Stimulated activated naive CD4-positive, alpha-beta T cell (primary cell): ENCODE measurements around the gene ACYP2.
"Not testable (repeated sequence)": the region's sequence is repeated elsewhere in the genome, so short reads cannot be mapped to it uniquely, and the experiment has no call there.

Source experiments
- DNase-seq, 6 experiments: peaks; one replicate each; lab custom pipeline; 2025; lab: John Stamatoyannopoulos, UW

The ACYP2 gene

DNA sequence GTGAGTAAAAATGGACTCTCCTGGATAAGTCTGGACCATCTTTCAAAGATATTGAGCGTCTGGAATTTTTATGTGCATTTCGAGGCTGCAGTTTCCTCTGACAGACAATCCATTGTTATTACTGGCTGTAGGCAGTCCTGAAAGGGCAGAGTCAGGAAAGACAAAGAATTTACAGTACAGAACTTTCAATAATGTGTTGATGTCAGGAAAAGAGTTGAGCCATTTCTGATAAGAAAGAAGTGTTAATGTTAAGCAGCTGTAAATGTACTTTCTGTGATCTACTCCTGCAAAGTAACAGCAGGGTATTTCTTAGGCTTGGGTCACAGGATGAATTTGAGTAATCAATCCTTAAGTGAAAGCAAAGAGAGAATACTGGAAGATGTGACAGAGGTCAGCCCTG lies 110.8 kb downstream of the ACYP2 start:
- DNase-seq: no peak

DNA sequence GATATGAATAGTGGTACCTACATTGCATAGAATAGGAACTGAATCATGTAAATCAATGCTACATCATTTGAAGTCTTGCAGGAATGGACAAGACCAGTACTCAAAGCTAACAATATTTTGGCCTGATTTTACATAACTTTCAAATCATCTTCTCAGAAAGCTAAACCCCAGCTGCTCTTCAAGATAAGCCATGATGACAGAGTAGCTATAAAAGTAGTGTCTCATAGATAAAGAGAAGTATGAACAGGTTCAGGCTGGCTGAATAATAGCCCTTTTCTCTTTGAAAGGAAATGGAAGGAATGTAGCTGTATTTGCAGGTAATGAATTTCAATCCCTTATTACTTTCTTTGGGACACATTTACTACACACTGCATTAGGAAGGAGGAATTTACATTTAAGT lies 112.4 kb downstream of the ACYP2 start:
- DNase-seq: no peak

DNA sequence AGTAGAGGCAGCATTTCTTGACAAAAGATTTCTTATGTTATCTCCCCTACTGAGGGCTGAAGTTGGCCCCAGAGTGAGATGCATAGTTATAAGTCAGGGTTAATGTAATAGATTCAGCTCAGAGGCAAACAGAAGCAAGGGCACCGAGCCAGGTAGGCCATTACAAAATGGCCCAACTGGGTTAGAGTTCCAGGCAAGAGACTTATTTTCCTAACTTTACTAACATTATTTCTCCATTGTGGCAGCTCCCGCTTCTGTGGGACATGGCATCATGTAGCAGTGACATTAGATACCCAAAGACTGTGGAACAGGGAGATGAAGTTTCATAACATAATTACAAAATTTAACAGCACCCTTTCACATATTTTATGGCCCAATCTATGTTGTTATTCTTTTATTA lies 113.5 kb downstream of the ACYP2 start:
- DNase-seq: no peak

DNA sequence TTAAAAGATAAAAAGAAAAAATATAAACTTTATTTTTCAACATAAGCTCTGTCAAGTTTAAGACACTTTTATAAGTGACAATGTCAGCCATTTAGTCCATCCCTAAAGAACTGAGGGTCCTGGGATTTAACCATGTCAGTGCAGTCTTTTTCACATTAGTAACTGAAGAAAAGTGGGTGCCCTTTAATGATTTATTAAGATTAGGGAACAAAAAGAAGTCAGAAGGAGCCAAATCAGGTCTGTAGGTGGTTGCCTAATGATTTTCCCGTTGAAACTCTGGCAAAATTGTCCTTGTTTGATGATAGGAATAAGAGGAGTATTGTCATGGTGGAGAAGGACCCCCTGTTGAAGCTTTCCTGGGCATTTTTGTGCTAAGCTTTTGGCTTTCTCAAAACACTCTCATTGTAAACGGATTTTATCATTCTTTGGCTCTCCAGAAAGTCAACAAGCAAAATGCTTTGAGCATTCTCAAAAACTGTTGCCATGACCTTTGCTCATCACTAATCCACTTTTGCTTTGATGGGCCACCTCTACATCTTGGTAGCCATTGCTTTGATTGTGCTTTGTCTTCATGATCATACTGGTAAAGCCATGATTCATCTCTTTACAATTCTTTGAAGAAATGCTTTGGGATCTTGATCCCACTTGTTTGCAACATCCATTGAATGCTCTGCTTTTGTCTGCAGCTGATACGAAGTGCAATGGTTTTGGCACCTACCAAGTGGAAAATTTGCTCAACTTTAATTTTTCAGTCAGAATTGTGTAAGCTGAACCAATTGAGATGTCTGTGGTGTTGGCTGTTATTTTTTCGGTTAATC lies 118.6 kb downstream of the ACYP2 start:
- DNase-seq: no peak

DNA sequence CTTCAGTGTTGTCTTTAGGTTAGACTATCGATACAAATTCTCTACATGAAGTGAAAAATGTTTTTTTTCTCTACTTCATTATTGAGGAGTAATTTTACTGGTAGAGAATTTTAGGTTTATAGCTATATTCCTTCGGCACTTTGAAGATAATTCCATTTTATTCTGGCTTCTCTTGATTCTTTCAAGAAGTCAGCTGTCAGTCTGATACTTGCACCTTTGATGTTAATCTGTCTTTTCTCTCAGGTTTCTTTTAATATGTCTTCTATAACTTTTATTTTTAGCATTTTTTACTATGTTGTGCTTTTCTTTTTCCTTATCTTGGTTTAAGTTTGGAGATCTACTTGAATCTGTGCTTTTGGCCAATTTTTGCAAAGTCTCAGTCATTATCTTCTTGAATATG lies 122.0 kb downstream of the ACYP2 start:
- DNase-seq: no peak

DNA sequence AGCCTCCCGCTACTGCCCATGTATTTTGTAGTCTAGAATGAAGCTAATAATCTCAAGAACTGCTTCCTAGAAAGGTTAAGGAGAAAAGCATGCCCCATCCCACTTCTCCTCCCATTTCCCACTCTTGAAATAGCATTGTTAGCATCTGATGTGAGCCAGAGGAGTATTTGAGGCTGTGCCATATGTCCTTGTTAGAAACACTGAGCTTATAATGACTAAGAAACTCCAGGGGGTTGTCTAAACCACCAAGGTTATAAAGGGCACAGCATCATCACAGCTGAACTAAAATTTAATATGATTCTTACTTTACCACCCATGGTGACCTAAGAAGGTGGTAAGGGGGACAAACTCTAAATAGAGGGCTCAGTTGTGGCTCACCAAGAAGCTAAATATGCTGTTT lies 124.0 kb downstream of the ACYP2 start:
- DNase-seq: no peak

DNA sequence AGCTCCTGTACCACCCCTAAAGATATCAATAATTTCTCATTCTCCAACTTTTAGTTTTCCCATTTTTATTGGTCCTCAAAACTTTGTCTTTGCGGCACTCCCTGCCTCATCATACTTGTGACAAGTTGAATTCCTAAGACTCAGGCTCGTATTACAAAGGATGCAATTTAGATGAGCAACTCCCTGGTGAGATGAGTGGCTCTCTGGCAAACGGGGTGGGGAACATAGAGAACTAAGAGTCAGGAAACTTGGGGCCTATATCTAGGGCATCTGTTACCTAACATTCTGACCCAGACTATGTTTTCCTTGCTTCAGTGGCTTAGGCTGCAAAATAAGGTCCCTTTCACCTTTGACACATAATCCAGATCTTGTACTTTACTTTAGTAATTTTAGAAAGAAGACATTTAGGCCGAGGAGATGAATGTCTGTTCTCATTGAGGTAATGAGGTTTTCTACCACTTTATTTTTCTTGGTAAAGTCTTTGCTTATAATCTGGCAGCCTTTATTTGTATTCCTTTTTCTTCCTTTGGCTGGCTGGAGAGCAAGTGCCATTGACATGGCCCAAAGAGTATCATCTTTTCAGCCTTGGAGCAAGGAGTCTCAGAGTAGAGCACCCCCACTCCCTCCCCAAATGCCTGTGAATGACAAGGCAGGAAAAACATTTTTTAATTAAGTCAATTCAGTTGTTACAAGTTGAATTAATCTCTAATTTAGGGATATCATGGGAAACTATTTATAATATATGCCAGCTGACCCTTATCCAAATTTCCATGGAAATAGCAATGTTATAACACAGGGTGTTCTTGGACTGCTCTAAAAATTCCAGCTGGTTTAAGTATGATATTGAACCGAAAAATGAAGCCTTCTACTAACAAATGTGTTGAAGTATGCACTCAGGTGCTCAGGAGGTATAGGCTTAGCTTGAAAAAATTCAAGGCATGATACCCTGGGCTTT lies 125.4 kb downstream of the ACYP2 start:
- no peak for DNase-seq

DNA sequence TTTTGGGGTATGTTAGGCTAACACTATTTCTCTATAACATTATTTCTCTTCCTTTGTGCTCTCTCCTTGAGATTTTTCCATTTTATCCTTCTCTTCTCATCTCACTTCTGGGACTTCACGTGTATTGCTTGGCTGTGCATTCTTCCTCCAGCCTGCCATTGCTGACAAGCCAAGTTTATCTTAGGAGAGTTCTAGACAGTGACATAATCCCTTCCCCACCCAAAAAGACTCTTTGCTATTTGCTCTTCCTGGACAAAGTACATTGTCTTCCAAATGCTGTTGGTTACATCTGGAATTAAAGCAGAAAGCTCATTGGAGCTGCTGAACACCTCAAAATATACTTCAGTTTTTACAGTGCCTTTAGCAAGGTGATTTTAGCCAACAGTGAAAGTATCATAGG lies 131.7 kb downstream of the ACYP2 start:
- no peak for DNase-seq

DNA sequence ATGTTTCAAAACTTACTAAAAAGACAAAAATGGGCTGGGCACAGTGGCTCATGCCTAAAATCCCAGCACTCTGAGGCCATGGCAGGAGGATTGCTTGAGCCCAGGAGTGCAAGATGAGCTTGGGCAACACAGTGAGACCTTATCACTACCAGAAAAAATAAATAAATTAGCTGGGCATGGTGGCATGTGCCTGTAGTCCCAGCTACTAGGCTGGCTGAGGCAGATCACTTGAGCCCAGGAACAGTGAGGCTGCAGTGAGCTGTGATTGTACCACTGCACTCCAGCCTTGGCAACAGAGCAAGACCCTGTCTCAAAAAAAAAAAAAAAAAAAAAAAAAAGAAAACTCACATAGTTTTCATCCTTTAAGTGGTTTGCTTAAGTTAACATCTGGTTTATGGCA lies 134.2 kb downstream of the ACYP2 start:
- DNase-seq: no peak

DNA sequence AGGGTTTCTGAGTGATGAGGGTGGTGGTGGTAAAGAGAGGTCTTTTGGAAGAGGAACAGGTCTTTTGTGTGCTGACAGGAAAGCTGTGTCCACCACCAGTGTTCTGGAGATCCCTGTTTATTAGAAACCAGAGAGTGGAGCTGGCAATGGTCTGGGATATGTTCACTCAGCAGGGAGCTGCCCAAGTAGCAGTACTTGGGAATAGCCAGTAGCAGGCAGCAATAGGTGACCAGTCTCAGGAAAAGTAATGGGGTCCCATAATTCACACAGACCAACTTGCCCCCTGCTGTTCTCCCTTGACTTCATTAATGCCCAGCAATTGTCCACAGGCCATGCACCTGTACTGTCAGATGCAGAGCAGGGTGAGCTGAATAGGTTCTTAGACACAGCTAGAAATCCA lies 138.8 kb downstream of the ACYP2 start:
- DNase-seq: no peak

DNA sequence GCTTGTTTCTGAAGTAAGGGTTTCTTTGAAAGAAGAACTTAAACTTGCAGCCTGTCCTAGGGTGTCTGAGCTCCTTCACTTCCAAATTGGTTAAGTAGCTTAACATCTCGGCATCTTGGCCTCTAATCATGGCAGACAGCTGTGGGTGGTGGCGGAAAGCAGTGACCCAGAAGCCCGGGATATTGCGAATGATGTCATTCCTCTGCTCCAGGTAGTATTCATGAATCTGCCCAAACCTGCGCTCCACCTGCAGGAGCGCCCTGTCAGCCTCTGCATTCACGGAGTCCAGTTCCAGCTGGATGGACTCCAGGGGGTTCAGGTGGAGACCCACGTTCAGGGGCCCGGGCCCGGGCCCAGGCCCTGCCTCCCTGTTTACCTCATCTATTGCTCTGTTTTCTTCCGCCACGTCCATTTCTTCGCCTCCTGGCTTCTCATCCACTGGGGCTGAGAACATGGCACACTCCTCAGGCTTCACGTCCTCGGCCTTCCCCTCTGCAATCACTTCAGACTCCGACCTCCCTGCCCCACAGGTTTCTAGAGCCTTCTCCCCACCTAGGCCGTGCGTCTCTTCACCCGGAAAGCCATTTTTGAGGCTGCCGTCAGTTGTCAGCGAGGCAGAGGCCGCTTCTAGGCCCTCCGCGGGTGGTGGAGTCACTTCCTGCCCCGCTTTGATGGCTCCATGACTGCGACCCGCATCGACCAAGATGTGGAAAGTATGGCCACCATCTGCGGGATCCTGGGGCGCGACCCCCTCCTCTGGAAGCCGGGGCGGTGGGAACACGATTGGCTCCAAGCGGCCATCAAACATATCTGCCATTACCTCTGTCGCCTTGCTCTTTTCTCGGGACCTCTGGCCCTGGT lies 140.0 kb downstream of the ACYP2 start:
- no peak for DNase-seq

DNA sequence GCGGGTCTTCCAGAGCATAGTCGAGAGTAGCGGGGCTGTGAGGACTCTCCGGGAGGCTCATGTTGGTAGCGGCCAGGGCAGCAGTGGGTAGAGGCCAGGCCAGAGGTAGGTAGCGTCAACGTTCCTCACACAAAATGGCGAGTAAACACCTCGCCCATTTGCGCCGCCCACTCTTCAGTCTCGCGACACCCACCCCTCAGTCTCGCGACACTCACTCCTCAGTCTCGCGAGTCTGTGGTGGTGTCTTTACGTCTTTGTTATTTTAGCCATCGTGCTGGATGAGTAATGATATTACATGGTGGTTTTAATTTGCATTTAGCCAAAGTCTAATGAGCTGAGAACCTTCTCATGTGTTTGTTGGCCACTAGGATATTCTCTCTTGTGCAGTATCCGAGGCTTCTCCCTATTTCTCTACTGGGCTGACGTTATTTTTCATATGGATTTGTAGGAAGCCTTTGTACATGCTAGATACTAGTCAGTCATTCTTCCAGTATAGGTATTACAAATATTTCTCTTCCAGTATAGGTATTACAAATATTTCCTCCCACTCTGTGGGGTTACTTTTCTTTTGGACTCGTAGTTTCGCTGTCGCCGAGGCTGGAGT lies 140.8 kb downstream of the ACYP2 start, which contains the start of gene TSPYL6:
TSPYL6 (minus strand) TSS at position 139 of the 604 bp plus-strand sequence; CDS start at position 61, 78 bp downstream.
- DNase-seq: no peak

DNA sequence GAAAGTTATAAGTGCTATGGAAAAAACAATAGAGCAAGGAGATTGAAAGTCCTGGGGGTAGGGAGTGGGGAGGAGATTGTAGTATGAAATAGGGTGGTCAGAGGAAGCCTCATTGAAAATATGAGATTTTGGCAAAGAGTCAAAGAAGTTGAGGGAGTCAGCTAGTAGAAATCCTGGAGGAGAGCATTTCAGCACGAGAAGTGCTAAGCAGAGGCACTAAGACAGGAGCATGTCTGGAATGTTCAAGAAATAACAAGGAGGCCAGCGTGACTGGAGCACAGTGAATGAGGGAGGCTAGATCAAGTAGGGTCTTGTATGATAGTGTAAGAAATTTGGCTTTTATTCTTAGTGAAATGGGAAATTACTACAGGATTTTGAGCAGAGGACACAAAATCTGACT lies 142.8 kb downstream of the ACYP2 start:
- DNase-seq: no peak

DNA sequence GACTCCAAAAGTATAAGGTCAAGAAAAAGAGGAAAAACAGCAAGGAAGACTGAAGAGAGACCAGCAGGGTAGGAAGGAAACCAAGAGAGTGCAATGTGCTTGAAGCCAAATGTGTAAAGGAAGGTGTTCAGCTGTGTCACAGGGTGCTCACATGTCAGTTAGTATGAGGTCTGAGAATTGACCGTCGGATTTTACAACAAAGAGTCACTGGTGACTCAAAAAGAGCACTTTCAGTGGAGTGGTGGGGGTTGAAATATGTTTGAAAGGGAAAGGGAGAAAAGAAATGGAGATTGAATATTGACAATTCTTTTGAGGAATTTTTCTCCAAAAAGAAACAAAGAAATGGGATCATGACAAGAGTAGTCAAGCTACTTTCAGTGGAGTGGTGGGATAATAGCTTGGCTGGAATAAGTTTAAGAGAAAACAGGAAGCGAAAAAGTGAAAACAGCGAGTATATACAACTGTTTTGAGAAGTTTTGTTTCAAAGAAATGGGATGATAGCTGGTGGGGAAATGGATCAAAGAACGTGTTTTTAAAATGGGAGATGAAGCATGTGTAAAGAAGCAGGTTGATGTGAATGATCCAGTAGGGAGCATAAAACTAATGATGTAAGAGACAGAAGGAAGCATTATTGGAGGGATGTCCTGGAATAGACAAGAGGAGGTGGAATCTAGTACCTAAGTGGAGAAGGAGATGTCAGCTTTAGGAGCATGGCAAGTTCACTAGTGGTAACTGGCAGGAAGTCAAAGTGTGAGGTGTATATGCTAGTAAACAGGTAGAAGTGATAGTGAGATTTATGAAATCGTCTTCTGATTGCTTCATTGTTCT lies 144.2 kb downstream of the ACYP2 start:
- no peak for DNase-seq

DNA sequence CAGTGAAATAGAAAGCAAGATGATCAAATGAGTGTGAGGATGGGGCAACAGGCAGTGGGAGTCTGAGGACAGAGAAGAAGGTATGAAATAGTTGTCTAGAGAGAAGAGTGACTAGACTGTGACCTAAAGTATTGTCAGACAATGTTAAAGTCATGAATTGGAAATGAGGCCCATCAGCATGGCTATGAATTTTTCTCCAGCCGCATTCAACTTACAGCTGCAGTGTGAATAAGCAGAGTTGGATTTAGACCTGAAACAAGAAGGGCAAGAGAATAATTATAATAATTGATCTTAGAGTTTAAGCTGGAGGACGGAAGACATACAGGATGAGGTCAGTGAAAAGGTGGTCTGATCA lies 144.8 kb downstream of the ACYP2 start:
- no peak for DNase-seq

DNA sequence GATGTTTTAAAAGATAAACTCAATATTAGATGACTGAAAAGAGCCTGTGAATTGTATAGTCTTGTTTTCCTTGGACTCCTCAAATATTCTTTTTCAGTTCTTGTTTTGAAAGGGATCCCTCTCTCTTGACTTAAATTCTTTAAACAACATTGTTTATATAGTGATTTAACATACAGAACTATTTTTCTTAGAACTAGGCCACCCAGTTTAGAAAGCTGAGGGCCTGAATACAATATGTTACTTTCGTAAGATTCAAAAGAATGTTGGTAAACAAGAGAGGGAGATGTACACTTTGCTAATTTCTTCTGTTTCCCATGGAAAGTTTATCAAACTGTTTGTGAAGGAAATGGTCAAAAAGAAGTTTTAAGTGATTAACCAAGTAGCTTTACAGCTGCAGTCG lies 146.1 kb downstream of the ACYP2 start:
- DNase-seq: no peak

DNA sequence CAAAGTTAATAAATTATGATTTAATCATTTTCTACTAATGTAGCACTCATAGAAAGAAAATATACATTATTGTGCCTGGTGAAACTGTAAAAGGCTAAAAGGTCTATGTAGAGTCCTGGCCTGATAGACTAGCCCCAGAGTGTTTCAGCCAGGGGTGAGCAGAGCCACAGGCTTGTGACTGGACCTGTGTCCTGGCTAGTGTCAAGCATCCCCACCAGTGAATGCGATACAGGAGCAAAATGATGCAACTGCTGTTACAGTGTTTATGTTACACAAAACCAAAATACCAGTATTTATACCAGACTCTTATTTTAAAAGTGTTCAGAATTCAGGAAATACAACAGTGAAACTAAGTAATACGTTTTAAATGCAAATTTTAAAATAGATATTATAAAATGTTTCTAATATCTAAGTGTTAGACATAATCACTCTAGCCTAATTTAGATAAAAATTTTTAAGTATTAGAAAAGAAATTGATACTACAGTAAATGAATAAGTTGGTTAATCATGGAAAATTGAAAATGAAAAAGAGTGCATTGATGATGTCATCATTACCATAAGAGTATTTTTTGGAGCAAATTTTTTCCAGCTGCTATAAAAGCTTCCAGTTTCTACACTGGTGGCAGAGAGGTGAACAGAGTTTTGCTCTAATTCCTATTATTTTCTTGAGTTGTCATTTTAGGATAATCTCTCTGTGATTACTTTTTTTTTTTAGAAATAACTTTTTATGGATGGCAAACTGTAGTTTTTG lies 146.8 kb downstream of the ACYP2 start:
- no peak for DNase-seq

DNA sequence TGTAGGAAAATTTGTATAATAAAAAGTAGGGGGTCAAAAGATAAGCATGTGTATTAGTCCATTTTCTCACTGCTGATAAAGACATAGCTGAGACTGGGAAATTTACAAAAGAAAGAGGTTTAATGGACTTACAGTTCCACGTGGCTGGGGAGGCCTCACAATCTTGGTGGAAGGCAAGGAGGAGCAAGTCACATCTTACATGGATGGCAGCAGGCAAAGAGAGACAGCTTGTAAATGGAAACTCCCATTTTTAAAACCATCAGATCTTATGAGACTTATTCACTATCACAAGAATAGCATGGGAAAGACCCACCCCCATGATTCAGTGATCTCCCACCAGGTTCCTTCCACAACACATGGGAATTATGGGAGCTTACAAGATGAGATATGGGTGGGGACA lies 149.7 kb downstream of the ACYP2 start:
- not testable (repeated sequence) for DNase-seq

DNA sequence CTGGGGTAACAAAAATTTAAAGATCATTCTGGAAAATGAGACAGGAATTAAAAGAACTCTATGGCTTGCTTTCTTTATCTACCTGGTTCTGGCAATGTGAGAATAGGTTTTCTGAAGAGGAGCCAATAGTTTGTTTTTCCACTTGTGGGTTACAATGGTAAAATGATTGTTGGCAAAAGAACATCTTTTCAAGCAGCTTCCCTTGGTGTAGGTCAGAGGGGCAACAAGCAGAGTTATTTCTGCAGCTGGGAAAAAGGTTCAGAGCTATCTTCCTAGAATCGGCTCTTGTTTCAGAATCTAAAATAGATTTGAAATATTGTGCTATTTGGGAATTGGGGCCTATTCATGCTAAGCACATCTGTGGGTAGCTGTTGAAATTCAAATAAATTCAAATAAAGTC lies 152.2 kb downstream of the ACYP2 start:
- no peak for DNase-seq

DNA sequence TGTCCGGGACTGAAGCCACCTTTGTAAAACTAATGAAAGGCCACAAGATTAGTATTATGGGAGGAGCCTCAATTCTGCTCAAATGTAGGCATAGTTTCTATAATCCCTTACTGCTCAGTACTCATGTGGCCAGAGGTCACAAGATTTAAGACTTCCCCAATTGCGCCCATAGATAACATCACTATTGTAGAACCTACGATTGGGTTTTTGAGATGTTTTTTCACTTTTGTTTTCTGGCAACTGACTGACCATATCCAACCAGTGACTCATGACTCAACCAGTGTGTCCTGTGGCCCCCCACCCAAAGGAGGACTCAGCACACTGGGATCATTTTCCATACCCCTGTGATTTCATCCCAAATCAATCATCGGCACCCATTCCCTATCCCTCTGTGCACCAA lies 155.8 kb downstream of the ACYP2 start:
- DNase-seq: no peak
